Measurements from ENCODE around the gene F2RL1.
"Not testable (repeated sequence)": the region's sequence is repeated elsewhere in the genome, so short reads cannot be mapped to it uniquely, and the experiment has no call there.

Gene F2RL1

GRCh38 chr5:76805821-76806505 is 12.9 kb upstream of the F2RL1 start:
- no peak for DNase-seq (ENCODE audit: low read depth)

GRCh38 chr5:76807296-76807695 is 11.5 kb upstream of the F2RL1 start:
- no peak for DNase-seq (ENCODE audit: low read depth)

GRCh38 chr5:76808141-76808691 is 10.6 kb upstream of the F2RL1 start:
- no peak for DNase-seq (ENCODE audit: low read depth)

- no peak for DNase-seq (ENCODE audit: low read depth)
Measured at GRCh38 chr5:76809141-76809540, 9.7 kb upstream of the F2RL1 start.

- no peak for DNase-seq (ENCODE audit: low read depth)
Measured at GRCh38 chr5:76810236-76810635, 8.6 kb upstream of the F2RL1 start.

- no peak for DNase-seq (ENCODE audit: low read depth)
Measured at GRCh38 chr5:76811214-76811613, 7.6 kb upstream of the F2RL1 start.

- DNase-seq (ENCODE audit: low read depth) = not testable (repeated sequence)
Measured at GRCh38 chr5:76812209-76812608, 6.6 kb upstream of the F2RL1 start.

- DNase-seq (ENCODE audit: low read depth) = no peak
Measured at GRCh38 chr5:76813982-76814562, 4.8 kb upstream of the F2RL1 start.

GRCh38 chr5:76816110-76816831 is 2.6 kb upstream of the F2RL1 start:
- DNase-seq (ENCODE audit: low read depth) = no peak

- no peak for DNase-seq (ENCODE audit: low read depth)
Measured at GRCh38 chr5:76819851-76820525, 1.2 kb downstream of the F2RL1 start.

- no peak for DNase-seq (ENCODE audit: low read depth)
Measured at GRCh38 chr5:76820526-76820890, 1.7 kb downstream of the F2RL1 start.

- no peak for DNase-seq (ENCODE audit: low read depth)
Measured at GRCh38 chr5:76821136-76821535, 2.3 kb downstream of the F2RL1 start.

- DNase-seq (ENCODE audit: low read depth) = not testable (repeated sequence)
Measured at GRCh38 chr5:76822105-76822731, 3.4 kb downstream of the F2RL1 start.

GRCh38 chr5:76826416-76826815 is 7.6 kb downstream of the F2RL1 start:
- DNase-seq (ENCODE audit: low read depth) = not testable (repeated sequence)

GRCh38 chr5:76831110-76831452 is 12.3 kb downstream of the F2RL1 start:
- peak; percentile 62 for DNase-seq (ENCODE audit: low read depth)

GRCh38 chr5:76836181-76836580 is 17.4 kb downstream of the F2RL1 start:
- DNase-seq (ENCODE audit: low read depth) = no peak

- DNase-seq (ENCODE audit: low read depth) = no peak
Measured at GRCh38 chr5:76836585-76836984, 17.8 kb downstream of the F2RL1 start.

GRCh38 chr5:76838481-76839261 is 19.8 kb downstream of the F2RL1 start:
- no peak for DNase-seq (ENCODE audit: low read depth)

GRCh38 chr5:76841361-76841760 is 22.5 kb downstream of the F2RL1 start:
- DNase-seq (ENCODE audit: low read depth) = no peak

GRCh38 chr5:76845890-76846289 is 27.1 kb downstream of the F2RL1 start:
- DNase-seq (ENCODE audit: low read depth) = no peak

Data from HS-27A (cell line).